Astrocyte (in vitro differentiated cells and primary cell): ENCODE data around the gene EPB41L4B.

Experiments used
- EZH2 ChIP-seq: IDR thresholded peaks from 2 replicates; pipeline ENCODE4 v1.6.1; 2012; ENCODE audit warnings: mild to moderate bottlenecking, low read length, inconsistent platforms; ENCODE audit not compliant: insufficient read depth
- TF ChIP-seq, protein P1 (sequence below): IDR thresholded peaks from 2 replicates; pipeline ENCODE4 v1.5.1; 2011; ENCODE audit warnings: low read depth, mild to moderate bottlenecking, inconsistent platforms, low read length, moderate library complexity; ENCODE audit not compliant: insufficient read depth

DNA sequence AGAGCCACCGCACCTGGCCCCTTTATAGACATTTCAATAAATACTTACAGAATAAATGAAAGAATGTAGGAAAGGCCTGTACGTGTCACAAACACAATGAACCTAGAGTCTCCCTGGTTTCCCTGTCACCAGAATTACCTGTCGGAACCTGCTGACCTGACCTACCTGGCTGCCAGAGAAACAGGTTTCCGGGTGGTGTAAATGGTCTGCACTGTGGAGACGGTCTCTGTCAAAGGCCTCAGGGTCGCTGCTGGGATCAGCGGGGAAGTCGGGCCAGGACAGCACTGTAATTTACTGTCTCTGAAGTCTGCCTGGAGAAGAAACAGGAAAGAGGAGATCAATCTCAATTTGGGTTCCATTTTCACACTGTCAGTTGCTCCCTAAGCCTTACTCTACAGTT is 144.5 kb downstream of the EPB41L4B start:
- TF ChIP-seq, protein P1, sequence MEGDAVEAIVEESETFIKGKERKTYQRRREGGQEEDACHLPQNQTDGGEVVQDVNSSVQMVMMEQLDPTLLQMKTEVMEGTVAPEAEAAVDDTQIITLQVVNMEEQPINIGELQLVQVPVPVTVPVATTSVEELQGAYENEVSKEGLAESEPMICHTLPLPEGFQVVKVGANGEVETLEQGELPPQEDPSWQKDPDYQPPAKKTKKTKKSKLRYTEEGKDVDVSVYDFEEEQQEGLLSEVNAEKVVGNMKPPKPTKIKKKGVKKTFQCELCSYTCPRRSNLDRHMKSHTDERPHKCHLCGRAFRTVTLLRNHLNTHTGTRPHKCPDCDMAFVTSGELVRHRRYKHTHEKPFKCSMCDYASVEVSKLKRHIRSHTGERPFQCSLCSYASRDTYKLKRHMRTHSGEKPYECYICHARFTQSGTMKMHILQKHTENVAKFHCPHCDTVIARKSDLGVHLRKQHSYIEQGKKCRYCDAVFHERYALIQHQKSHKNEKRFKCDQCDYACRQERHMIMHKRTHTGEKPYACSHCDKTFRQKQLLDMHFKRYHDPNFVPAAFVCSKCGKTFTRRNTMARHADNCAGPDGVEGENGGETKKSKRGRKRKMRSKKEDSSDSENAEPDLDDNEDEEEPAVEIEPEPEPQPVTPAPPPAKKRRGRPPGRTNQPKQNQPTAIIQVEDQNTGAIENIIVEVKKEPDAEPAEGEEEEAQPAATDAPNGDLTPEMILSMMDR: no peak
- TF ChIP-seq EZH2: no peak
